ENCODE data around the gene PANK1. TPM values are rescaled to one million over a fixed set of nuclear protein-coding genes. Genes with fewer than 3 reads are reported as not detected.

The PANK1 gene
- total RNA-seq, 1 experiment from 2014 or later = 33.2 TPM

DNA sequence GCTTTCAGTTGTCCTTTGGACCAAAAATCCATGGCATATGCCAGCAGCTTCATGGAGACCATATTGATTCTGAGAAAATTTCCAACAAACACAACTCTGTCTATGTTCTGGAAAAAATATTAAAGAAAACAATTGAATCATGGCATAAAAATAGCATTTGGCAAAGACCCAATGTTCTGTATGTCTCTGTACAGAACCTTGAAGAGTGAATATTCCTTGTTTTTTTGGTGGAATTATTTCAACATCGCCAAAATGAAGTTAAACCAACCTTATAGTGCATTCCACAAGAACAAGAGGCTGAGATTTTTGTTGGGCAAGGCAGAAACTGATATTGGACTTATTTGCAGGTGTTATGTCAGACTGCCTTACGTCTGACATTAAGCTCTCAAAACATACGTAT lies 56.4 kb downstream of the PANK1 start:
- H2BK5ac ChIP-seq (ENCODE audit: insufficient read length, low read length) = no peak overlapping the region
- H3K23me2 ChIP-seq (ENCODE audit: insufficient read length, low read depth, low read length, poor library complexity, severe bottlenecking) = no peaks in the 10 kb centered on the region
- no peak overlapping the region for H3K18ac ChIP-seq (ENCODE audit: insufficient read length, low read depth, low read length)
- H2BK20ac ChIP-seq (ENCODE audit: low read depth, low read length, poor library complexity, severe bottlenecking) = no peak overlapping the region
- H3K56ac ChIP-seq (ENCODE audit: insufficient read length, low read depth, low read length) = no peak overlapping the region
- no peak overlapping the region for H3K27ac ChIP-seq (ENCODE audit: insufficient read length, low read depth, low read length)
- peaks cover 0 to 2% of the 10 kb centered on the region in 2 experiments; a peak in 1 of 4 replicates for H3K4me1 Mint-ChIP-seq
- no peak overlapping the region for H3K14ac ChIP-seq (ENCODE audit: insufficient read depth, low read length)
- no peaks in the 10 kb centered on the region for H4K20me1 ChIP-seq (ENCODE audit: control insufficient read depth, insufficient read depth, insufficient read length)
- H2AK5ac ChIP-seq (ENCODE audit: insufficient read length, low read length) = no peak overlapping the region
- DNase-seq = no peak
- no peaks in the 10 kb centered on the region for H3K79me2 ChIP-seq (ENCODE audit: insufficient read depth, low read length)
- H3T11ph ChIP-seq (ENCODE audit: low read length) = no peak overlapping the region
- H2BK120ac ChIP-seq (ENCODE audit: low read depth, low read length, poor library complexity, severe bottlenecking) = no peak overlapping the region
- no peaks in the 10 kb centered on the region for H3K9me3 Mint-ChIP-seq
- no peak overlapping the region for H3K27ac Mint-ChIP-seq
- H3K9me3 ChIP-seq (ENCODE audit: control insufficient read depth, low read depth, low read length) = no peaks in the 10 kb centered on the region
- H3K9ac ChIP-seq (ENCODE audit: extremely low read depth, insufficient read length, low read length) = no peak overlapping the region
- no peak overlapping the region for H4K91ac ChIP-seq (ENCODE audit: insufficient read length, low read depth, low read length)
- no CpG with 5 or more reads among the region's 3 CpGs for WGBS (ENCODE audit: extremely low coverage, insufficient read length, low lambda C conversion rate)
- no peak overlapping the region for H3K4ac ChIP-seq (ENCODE audit: low read depth, low read length)
- H3K36me3 Mint-ChIP-seq (ENCODE audit: insufficient read depth in 1 of 3, low read depth in 3 of 3) = peaks cover 19 to 56% (median 48%) of the 10 kb centered on the region in 3 experiments; a peak in 6 of 7 replicates
- no peaks in the 10 kb centered on the region for H3K27me3 ChIP-seq (ENCODE audit: insufficient read depth, low read length)
- no peak overlapping the region for H3K4me2 ChIP-seq (ENCODE audit: insufficient read depth, insufficient read length, low read length)
- H3K27me3 Mint-ChIP-seq (ENCODE audit: low read depth) = no peaks in the 10 kb centered on the region
- H4K8ac ChIP-seq (replicated peaks; ENCODE audit: insufficient read length, low read depth, low read length) = no peak overlapping the region
- H3K23ac ChIP-seq (ENCODE audit: insufficient read length, low read depth, low read length) = no peak overlapping the region
- TF ChIP-seq CTCF (conservative IDR thresholded peaks at IDR 0.05) = no peak
- no peak overlapping the region for H2BK12ac ChIP-seq (ENCODE audit: insufficient read length, low read depth, low read length)
- no peaks in the 10 kb centered on the region for H3K4me1 ChIP-seq (ENCODE audit: insufficient read depth, low read length)
- no peak overlapping the region for H2AFZ ChIP-seq (ENCODE audit: low read length)
- H2BK15ac ChIP-seq (ENCODE audit: low read depth, low read length) = no peak overlapping the region
- H4K5ac ChIP-seq (ENCODE audit: insufficient read length, low read depth, low read length) = no peak overlapping the region
- H3K4me3 Mint-ChIP-seq = no peak overlapping the region
- H3K79me1 ChIP-seq (ENCODE audit: insufficient read depth, low read depth, low read length, poor library complexity, severe bottlenecking) = no peaks in the 10 kb centered on the region

All from H9 (cell line).